Sigmoid colon (tissue), 7 donors: ENCODE data around the gene NACC2. TPM values are rescaled to one million over a fixed set of nuclear protein-coding genes. Genes with fewer than 3 reads are reported as not detected.

Experiments used
- DNase-seq: peaks from one replicate; pipeline ENCODE4 v3.0.0-alpha.2; 2019
- H3K27ac ChIP-seq, 4 donors: fragments of 200-600 bp; sonication (generic); one replicate each; pipeline ENCODE4 v1.5.1; 2016 to 2019; ENCODE audit warnings: mild to moderate bottlenecking in 1 of 4
- H3K27me3 ChIP-seq, 3 donors: fragments of 200-600 bp; sonication (generic); one replicate each; pipeline ENCODE4 v1.5.1; 2019; ENCODE audit warnings: mild to moderate bottlenecking in 1 of 3
- H3K36me3 ChIP-seq, 4 donors: fragments of 200-600 bp; sonication (generic); one replicate each; pipeline ENCODE4 v1.5.1; 2016 to 2019
- H3K4me1 ChIP-seq, 4 donors: fragments of 200-600 bp; sonication (generic); one replicate each; pipeline ENCODE4 v1.5.1; 2017 to 2019
- H3K4me3 ChIP-seq, 4 donors: fragments of 200-600 bp; sonication (generic); one replicate each; pipeline ENCODE4 v1.5.1; 2017 to 2019; ENCODE audit warnings: mild to moderate bottlenecking in 2 of 4, moderate library complexity in 1 of 4
- H3K9me3 ChIP-seq, 4 donors: fragments of 200-600 bp in 3 of 4; sonication (generic) in 3 of 4; one replicate each; pipeline versions ENCODE4 v1.5.1 to v1.6.1; 2013 to 2019
- EP300 ChIP-seq, 4 donors: sonication (generic); formaldehyde crosslinking; IDR thresholded peaks; one replicate each; pipeline ENCODE4 v1.6.1; 2017; ENCODE audit warnings: antibody characterized with exemption in 4 of 4
- POLR2A ChIP-seq, 2 donors: fragments of 450-650 bp; IDR thresholded peaks; one replicate each; pipeline ENCODE4 v1.6.1; 2016; ENCODE audit warnings: antibody characterized with exemption in 2 of 2, mild to moderate bottlenecking in 2 of 2, moderate library complexity in 2 of 2
- POLR2AphosphoS5 ChIP-seq, 4 donors: sonication (generic); formaldehyde crosslinking; IDR thresholded peaks; one replicate each; pipeline ENCODE4 v1.6.1; 2017; ENCODE audit warnings: antibody characterized with exemption in 4 of 4
- WGBS, 2 donors: extraction: QIAGEN DNeasy Blood & Tissue Kit; methylation state at CpG; one replicate each; pipeline ENCODE4 v1.1.7; 2013; 5-methylcytosine and 5-hydroxymethylcytosine counted together
- intact Hi-C: fragments of 100-400 bp; cut with DNase I; formaldehyde crosslinking; loops from one replicate; pipeline ENCODE4 v1.15.1; 2023
- polyA plus RNA-seq, 3 donors: library from polyadenylated mRNA; stranded (reverse); fragments of 200-250 nt; gene quantifications; one replicate each; pipeline ENCODE4 v1.2.3, GENCODE V29; 2013
- total RNA-seq, 4 donors: library from RNA; depleted of rRNA; stranded (reverse); fragments of >200 nt; gene quantifications; one replicate each; pipeline ENCODE4 v1.1.0, GENCODE V29; 2016
- TF ChIP-seq, protein P1 (sequence below), 4 experiments: fragments of 450-650 bp in 3 of 4; fragments of 200-600 bp in 1 of 4; IDR thresholded peaks; one replicate each; pipeline ENCODE4 v1.5.1; 2016 to 2019; ENCODE audit warnings: antibody characterized with exemption in 4 of 4, mild to moderate bottlenecking in 3 of 4, moderate library complexity in 2 of 4
- donor health status: healthy with polysubstance abuse.
- donor health status: Bipolar disorder and iron deficiency.
- donor health status: healthy.

Gene NACC2
- total and polyA plus RNA-seq, 7 donors = 3.6 to 80.0 (median 41.6) TPM

GRCh38 chr9:136090768-136091581 is 4.1 kb downstream of the NACC2 start:
- H3K4me1 ChIP-seq = peaks cover 0 to 84% (median 82%) of the 10 kb centered on the region in 4 donors
- TF ChIP-seq, protein P1, sequence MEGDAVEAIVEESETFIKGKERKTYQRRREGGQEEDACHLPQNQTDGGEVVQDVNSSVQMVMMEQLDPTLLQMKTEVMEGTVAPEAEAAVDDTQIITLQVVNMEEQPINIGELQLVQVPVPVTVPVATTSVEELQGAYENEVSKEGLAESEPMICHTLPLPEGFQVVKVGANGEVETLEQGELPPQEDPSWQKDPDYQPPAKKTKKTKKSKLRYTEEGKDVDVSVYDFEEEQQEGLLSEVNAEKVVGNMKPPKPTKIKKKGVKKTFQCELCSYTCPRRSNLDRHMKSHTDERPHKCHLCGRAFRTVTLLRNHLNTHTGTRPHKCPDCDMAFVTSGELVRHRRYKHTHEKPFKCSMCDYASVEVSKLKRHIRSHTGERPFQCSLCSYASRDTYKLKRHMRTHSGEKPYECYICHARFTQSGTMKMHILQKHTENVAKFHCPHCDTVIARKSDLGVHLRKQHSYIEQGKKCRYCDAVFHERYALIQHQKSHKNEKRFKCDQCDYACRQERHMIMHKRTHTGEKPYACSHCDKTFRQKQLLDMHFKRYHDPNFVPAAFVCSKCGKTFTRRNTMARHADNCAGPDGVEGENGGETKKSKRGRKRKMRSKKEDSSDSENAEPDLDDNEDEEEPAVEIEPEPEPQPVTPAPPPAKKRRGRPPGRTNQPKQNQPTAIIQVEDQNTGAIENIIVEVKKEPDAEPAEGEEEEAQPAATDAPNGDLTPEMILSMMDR (IDR thresholded peaks at IDR 0.05) = no peak
- TF ChIP-seq POLR2A (IDR thresholded peaks at IDR 0.05) = peak in 1 of 2 donors; percentile 20
- peak in 2 of 4 donors; percentile 37 to 56 for TF ChIP-seq EP300 (IDR thresholded peaks at IDR 0.05)
- peak in 3 of 4 donors; percentile 69 to 73 (median 70) for TF ChIP-seq POLR2AphosphoS5 (IDR thresholded peaks at IDR 0.05)
- intact Hi-C loops = loop anchor here (5.0 kb wide), 1 partner anchor 456 kb away; the partner anchor contains the start of gene NOTCH1

GRCh38 chr9:136090056-136090735 is 4.9 kb downstream of the NACC2 start:
- H3K4me1 ChIP-seq = peaks cover 0 to 88% (median 86%) of the 10 kb centered on the region in 4 donors
- DNase-seq = peak; percentile 71
- peak overlapping the region; percentile 97 to 98 (median 98) for H3K27ac ChIP-seq
- H3K36me3 ChIP-seq = no peaks in the 10 kb centered on the region
- no peaks in the 10 kb centered on the region for H3K27me3 ChIP-seq
- TF ChIP-seq EP300 (IDR thresholded peaks at IDR 0.05) (no peak), POLR2AphosphoS5 (IDR thresholded peaks at IDR 0.05) (no peak), POLR2A (IDR thresholded peaks at IDR 0.05) (no peak)
- TF ChIP-seq, protein P1 (IDR thresholded peaks at IDR 0.05) = no peak
- peak overlapping the region in 2 of 4 donors; percentile 93 to 95 for H3K4me3 ChIP-seq
- intact Hi-C loops = loop anchor here (5.0 kb wide), 1 partner anchor 457 kb away; the partner anchor contains the start of gene NOTCH1
- 75 to 85% methylated on average over 9 of the region's 9 CpGs for WGBS, 2 donors
- no peaks in the 10 kb centered on the region for H3K9me3 ChIP-seq

More at GRCh38 chr9:136090768-136091581, 4.1 kb downstream of the NACC2 start:
- no peaks in the 10 kb centered on the region for H3K36me3 ChIP-seq
- peak overlapping the region; percentile 97 to 98 (median 98) for H3K27ac ChIP-seq
- peak; percentile 94 for DNase-seq
- WGBS, 2 donors = 84 to 85% methylated on average over 22 of the region's 22 CpGs
- no peaks in the 10 kb centered on the region for H3K27me3 ChIP-seq
- peak overlapping the region; percentile 10 to 95 (median 56) for H3K4me3 ChIP-seq
- H3K9me3 ChIP-seq = no peaks in the 10 kb centered on the region

GRCh38 chr9:136089697-136090045 is 5.4 kb downstream of the NACC2 start:
- Histone ChIP-seq H3K4me1 (peaks cover 0 to 92% (median 89%) of the 10 kb centered on the region in 4 donors), H3K9me3 (no peaks in the 10 kb centered on the region), H3K27ac (peak overlapping the region; percentile 97 to 98 (median 98)), H3K27me3 (no peaks in the 10 kb centered on the region), H3K36me3 (no peaks in the 10 kb centered on the region), H3K4me3 (peak overlapping the region in 1 of 4 donors; percentile 34)
- 24 to 36% methylated on average over 3 of the region's 3 CpGs for WGBS, 2 donors
- intact Hi-C loops = loop anchor here (2.0 to 5.0 kb wide), 3 partner anchors 21 to 458 kb away; partner anchors contain the start of gene NOTCH1
- TF ChIP-seq POLR2AphosphoS5 (IDR thresholded peaks at IDR 0.05) = no peak
- TF ChIP-seq, protein P1 (IDR thresholded peaks at IDR 0.05) = peak in 2 of 4 experiments; percentile 38
- no peak for TF ChIP-seq POLR2A (IDR thresholded peaks at IDR 0.05)
- DNase-seq = no peak

GRCh38 chr9:136088939-136089696 is 6.0 kb downstream of the NACC2 start:
- WGBS, 2 donors = 48 to 71% methylated on average over 22 of the region's 22 CpGs

More at GRCh38 chr9:136088939-136089696, 6.0 kb downstream of the NACC2 start:
- DNase-seq = peak; percentile 84
- H3K27me3 ChIP-seq = no peaks in the 10 kb centered on the region
- intact Hi-C loops = loop anchor here (2.0 to 5.0 kb wide), 2 partner anchors 22 to 37 kb away; no protein-coding TSS in a partner anchor
- peak overlapping the region in 2 of 4 donors; percentile 26 to 34 for H3K4me3 ChIP-seq
- H3K27ac ChIP-seq = peak overlapping the region; percentile 97 to 98 (median 98)
- no peaks in the 10 kb centered on the region for H3K9me3 ChIP-seq
- peaks cover 0 to 97% (median 94%) of the 10 kb centered on the region in 4 donors for H3K4me1 ChIP-seq
- H3K36me3 ChIP-seq = no peaks in the 10 kb centered on the region
- peak in 1 of 2 donors; percentile 13 for TF ChIP-seq POLR2A (IDR thresholded peaks at IDR 0.05)
- peak; percentile 19 to 59 (median 36) for TF ChIP-seq POLR2AphosphoS5 (IDR thresholded peaks at IDR 0.05)
- TF ChIP-seq, protein P1 (IDR thresholded peaks at IDR 0.05) = no peak
- peak in 1 of 4 donors; percentile 36 for TF ChIP-seq EP300 (IDR thresholded peaks at IDR 0.05)
